Fibroblast of gingiva (primary cell): ENCODE data around the gene CLASP1.
"Not testable (repeated sequence)": the region's sequence is repeated elsewhere in the genome, so short reads cannot be mapped to it uniquely, and the experiment has no call there.

Experiments
- DNase-seq: peaks from one replicate; pipeline ENCODE4 v3.0.0-alpha.2; 2011; ENCODE audit warnings: low read depth

Gene CLASP1

DNA sequence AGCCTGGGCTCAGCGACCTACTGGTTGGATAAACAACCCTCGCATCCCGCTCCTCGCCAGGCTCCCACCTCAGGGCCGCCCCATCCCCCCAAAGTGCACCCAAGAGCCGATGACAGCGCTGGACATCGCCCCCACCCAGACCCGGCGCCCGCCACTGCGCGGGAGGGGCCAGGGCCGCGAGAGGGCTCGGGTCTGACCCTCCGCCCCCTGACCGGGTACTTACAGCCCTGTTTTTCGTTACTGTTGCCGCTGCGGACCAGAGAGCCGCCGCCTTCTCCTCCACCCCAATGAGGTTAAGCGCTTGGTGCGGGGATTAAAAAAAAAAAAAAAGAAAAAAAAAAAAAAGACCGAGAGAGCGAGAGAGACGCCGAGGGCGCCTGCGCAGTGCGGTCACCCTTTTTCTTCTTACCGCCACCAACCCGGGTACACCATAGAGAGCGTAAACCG lies at the start of gene CLASP1:
CLASP1 (minus strand) TSS at position 314 of the 447 bp plus-strand sequence. CDS start 43,567 bp downstream, outside the sequence.
- DNase-seq = no peak

GRCh38 chr2:121698318-121698930 lies 49.2 kb upstream of the CLASP1 start:
- no peak for DNase-seq

DNA sequence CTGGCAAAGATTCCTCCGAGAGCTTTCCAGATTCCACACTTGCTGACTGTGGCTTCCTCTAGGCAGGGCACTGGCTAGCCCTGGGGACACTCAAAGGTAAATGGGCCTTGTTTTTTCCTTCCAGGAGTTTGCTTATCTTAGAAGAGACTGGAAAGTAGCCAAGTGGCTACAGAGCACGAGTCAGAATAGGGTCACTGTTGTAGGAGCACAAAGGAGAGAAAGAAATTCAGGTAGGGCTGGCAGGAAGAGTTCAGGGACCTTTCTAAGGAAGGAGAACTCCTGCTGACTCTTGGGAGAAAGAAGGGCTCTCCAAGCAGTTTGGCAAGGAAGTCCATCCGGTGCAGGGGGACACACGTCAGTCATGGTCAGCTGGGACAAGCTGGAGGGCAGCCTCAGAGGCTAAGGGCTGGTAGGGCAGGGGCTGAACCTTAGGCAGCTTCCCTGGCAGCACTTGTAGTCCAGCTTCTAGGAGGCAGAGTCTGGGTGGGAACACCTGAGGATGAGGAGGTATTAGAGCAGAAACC lies 47.9 kb upstream of the CLASP1 start:
- DNase-seq = no peak

DNA sequence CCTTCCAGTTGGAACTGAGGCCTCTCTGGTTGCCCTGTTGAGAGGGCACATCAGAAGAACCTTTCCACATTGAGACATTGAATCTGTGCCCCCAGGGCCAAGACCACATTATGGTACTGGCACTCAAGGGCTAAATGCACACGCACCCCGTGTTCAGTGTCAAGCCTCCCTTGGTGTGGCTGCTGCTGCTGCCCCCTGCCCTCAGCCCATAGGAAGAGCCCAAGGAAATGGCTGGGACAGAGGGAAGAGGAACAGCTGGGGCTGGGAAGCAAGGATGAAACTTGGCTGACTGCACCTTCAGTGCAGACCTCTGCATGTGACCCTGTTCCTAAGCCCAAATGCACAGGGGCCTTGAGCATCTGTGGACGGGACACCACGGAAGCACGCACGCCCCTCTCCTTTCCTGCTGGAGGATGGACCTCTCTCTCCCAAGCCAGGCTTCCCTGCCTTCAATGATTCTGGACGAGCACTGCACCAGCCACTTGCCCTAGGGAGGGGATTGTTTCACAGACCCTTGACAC lies 47.2 kb upstream of the CLASP1 start:
- DNase-seq = no peak

GRCh38 chr2:121695171-121695451 lies 45.8 kb upstream of the CLASP1 start:
- DNase-seq = no peak

DNA sequence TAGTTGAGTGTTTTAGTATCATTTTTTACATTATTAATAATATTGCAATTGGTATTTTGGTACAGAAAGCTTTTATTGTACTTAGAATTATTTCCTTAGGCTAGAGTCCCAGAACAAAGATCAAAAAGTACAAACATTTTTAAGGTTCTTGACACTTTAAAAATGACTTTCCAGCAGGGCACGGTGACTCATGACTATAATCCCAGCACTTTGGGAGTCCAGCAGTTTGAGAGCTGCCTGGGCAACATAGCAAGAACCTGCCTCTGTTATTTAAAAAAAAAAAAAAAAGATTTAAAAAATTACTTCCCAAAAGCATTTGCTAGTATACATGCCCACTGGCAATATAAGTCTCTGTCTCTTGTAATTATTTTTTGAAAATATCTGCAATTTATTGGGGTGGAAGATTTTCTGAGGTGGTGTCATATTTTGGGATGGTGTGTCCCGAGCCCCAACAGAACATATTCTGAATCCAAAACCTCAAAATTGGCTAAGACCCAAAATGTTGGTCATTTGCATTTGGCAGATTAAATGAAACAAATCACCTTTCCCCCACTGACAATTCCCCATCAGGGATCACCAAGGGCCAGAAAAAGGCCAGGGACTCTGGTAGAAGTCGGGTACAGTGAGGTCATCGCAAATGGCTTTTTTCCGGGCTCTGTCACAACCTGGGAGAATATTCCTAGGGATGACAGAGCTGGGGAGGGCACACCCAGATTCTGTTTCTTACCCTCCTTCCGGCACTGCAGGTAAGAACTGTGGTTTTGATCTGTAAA lies 45.3 kb upstream of the CLASP1 start:
- DNase-seq = peak; percentile 30

- DNase-seq = not testable (repeated sequence)
Measured at GRCh38 chr2:121690572-121690971, 41.3 kb upstream of the CLASP1 start.

GRCh38 chr2:121690095-121690494 lies 40.8 kb upstream of the CLASP1 start:
- DNase-seq = no peak

GRCh38 chr2:121689356-121689755 lies 40.1 kb upstream of the CLASP1 start:
- DNase-seq = peak; percentile 71

DNA sequence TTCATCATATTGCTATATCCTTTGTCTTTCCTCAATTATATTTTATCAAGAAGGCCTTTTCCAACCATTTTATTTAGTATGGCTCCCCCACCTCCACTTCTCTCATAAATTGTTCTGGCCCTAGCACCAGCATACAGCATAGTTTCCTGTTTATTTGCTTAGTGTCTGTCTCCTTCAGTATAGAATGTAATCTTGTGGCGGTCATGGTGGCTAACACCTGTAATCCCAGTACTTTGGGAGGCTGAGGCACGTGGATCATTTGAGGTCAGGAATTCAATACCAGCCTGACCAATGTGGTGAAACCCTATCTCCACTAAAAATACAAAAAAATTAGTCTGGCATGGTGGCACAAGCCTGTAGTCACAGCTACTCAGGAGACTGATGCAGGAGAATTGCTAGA lies 39.6 kb upstream of the CLASP1 start:
- no peak for DNase-seq

DNA sequence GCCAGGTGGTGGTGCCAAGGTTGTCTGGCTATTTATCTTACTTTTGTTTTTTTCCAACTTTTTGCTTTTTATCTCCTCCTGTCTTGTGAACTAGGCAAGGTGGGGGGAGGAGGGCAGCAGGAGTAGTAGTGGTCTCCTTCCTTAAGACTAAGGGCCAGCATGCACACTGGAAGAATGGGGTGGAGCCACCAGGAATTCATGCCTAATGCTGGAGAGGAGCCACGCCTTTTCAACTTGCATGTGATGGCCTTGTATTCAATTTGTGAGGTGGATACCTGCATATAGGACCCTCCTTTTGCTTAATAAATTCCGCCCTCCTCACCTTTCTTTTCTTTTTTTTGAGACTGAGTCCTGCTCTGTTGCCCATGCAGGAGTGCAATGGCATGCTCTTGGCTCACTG lies 37.6 kb upstream of the CLASP1 start:
- no peak for DNase-seq

GRCh38 chr2:121686218-121686617 lies 37.0 kb upstream of the CLASP1 start:
- DNase-seq = no peak

DNA sequence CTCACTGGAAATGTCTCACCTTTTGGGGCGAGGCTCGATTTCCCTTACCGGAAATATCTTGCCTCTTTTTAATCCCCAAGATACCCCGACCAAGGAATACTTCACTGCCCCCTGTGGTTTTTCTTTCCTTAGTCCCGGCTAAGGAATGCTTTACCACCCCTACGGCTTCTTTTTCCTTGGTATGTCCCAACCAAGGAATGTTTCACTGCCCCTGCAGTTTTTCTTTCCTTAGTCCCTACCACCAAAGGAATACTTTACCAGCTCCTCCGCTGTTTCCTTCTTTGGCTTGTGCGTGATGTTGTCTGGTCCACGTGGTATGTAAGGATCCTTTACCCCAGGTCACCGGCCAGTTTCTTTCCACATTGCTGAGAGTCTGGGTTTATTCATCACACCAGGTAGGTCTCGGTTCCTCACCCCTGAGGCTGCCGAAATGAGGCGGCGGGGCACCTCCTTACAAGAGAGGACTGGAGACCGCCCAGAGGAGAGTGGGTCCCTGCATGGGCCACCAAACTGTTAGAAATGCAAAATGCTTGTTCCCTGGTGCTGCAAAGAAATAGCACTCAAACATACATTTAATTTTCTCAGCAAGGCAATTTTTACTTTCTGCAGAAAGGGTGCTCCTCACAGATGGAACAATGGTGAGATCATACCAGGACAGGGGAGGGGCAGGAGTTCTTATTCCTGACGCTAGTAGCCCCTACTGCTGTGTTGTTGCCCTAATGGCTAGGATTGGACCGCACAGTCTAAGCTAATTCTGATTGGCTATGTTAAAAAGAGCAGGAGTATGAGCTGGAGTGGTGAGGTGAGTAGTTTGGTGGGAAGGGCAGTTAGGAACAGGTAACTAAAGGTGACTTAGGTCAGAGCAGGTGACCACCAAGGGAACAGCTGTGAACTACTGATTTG lies 33.4 kb upstream of the CLASP1 start:
- no peak for DNase-seq

- DNase-seq = no peak
Measured at GRCh38 chr2:121677855-121678254, 28.6 kb upstream of the CLASP1 start.

DNA sequence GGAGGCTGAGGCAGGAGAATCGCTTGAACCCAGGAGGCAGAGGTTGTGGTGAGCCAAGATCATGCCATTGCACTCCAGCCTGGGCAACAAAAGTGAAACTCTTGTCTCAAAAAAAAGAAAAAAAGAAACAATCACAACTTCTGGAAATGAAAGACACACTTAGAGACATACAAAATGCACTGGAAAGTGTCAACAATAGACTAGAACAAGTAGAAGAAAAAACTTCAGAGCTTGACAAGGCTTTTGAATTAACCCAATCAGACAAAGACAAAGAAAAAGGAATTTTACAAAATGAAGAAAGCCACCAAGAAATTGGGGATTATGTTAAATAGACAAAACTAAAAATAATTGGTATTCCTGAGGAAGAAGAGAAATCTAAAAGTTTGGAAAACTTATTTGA lies 22.4 kb upstream of the CLASP1 start:
- not testable (repeated sequence) for DNase-seq

DNA sequence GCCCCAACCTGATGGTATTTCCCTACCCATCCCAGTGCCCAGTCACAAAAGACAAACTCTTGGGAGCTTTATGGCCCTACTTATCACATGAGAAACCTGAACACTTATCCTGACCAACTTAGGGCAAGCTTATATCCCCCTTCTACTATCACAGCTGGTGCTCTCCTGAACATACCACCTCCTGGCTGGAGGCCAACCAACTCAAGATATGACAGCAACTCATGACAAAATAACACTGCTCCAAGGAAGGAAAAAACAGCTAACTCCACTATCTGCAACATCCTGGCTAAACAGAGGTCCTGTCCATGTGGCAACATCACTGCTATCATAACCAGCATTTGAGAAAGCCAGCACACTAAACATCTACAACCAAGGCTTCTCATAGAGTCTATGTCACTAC lies 20.9 kb upstream of the CLASP1 start:
- no peak for DNase-seq

GRCh38 chr2:121667618-121668017 lies 18.4 kb upstream of the CLASP1 start:
- no peak for DNase-seq

- no peak for DNase-seq
Measured at GRCh38 chr2:121666042-121666441, 16.8 kb upstream of the CLASP1 start.

DNA sequence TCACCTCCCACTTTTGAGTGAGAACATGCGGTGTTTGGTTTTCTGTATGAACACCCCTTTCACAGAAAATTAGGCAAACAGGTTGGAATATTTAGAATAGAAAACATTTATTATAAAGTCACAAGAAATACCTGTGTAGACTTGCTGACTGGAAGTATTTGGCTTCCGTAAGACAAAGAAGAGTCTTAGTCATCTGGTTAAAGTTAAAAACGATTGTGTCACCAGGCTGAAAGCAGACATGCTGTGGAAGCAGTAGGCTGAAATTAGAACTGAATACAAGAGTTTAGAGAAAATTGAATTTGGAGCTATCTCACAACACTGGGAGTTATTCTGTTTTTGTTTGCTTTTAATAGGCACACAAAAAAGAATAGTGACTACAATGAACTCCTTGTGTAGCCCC lies 16.2 kb upstream of the CLASP1 start:
- no peak for DNase-seq

DNA sequence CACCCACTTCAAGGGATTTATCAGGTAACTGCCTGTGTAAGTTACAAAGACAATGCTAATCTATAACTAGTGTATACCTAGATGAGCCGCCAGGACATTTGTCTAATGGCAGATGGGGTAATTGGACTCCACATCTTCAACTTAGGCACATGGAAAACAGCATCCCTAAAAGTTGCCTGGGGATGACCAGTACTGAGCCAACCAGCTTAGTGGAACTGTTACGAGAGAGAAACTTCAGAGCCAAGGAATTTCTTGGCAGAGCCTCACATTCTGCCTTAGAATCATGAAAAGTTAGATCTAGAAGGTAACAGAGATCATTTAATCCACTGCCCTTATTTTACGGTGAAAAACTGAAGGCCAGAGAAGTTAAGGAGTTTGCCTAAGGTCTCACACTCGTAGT lies 15.5 kb upstream of the CLASP1 start:
- no peak for DNase-seq

DNA sequence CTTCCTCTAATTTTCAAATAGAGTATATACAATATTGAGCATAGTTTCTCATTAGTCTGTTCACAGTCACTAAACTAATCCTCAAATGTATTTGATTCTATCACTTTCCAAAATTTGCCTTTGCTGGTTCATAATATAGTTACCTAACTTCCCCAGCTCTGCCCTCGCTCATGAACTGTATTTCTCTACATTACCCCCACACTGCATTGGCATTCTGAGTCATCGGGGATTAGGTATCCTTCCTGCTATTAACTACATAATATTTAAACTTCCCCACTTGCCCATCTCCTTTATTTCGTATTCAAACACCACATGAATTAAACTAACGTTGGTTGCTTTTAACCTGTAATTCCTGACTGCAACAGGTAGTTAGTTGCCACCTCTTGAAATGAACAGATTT lies 14.8 kb upstream of the CLASP1 start:
- DNase-seq = no peak

DNA sequence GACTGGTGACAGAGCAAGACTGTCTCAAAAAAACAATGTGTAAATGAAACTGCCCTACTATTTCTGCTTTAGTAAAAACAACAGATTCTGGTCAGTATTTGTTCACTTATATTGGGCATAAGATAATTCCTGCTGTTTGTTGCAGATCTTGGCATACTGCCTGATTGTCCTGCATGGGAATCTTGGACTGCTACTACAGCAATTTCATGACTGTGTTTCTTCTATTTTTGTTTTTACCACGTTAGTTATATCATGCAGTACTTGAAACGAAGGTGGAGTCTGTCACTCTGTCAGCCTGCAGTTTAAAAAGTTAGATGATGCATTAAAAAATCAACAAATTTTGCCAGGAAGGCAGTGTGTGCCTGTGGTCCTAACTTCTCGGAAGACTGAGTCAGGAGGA lies 14.2 kb upstream of the CLASP1 start:
- DNase-seq = no peak
